Hepatocyte (in vitro differentiated cells): ENCODE results near the gene EYS. TPM values are rescaled to one million over a fixed set of nuclear protein-coding genes. Genes with fewer than 3 reads are reported as not detected.

ENCODE experiments used
- DNase-seq: peaks from one replicate; pipeline ENCODE4 v3.0.0-alpha.2; 2016; ENCODE audit warnings: low spot score
- H2AFZ ChIP-seq: fragments of 200-600 bp; sonication (generic); 2 replicates; pipeline ENCODE4 v1.6.0; 2016; ENCODE audit warnings: antibody characterized with exemption, mild to moderate bottlenecking
- H3K27ac ChIP-seq: fragments of 200-600 bp; sonication (generic); 2 replicates; pipeline ENCODE4 v1.5.1; 2016; ENCODE audit warnings: mild to moderate bottlenecking
- H3K27me3 ChIP-seq: fragments of 200-600 bp; sonication (generic); 2 replicates; pipeline ENCODE4 v1.6.1; 2016
- H3K36me3 ChIP-seq: fragments of 200-600 bp; sonication (generic); replicated peaks from 2 replicates; pipeline ENCODE4 v1.5.1; 2016; ENCODE audit warnings: low read depth; ENCODE audit not compliant: insufficient read depth
- H3K4me1 ChIP-seq: fragments of 200-600 bp; sonication (generic); 2 replicates; pipeline ENCODE4 v1.5.1; 2016; ENCODE audit warnings: mild to moderate bottlenecking, moderate library complexity; ENCODE audit not compliant: insufficient read depth
- H3K4me2 ChIP-seq: fragments of 200-600 bp; sonication (generic); 2 replicates; pipeline ENCODE4 v1.6.0; 2016
- H3K4me3 ChIP-seq: fragments of 200-600 bp; sonication (generic); 2 replicates; pipeline ENCODE4 v1.5.1; 2016; ENCODE audit warnings: mild to moderate bottlenecking
- H3K79me2 ChIP-seq: fragments of 200-600 bp; sonication (generic); 2 replicates; pipeline ENCODE4 v1.6.0; 2017; ENCODE audit warnings: mild to moderate bottlenecking
- H3K9me2 ChIP-seq: fragments of 200-600 bp; sonication (generic); replicated peaks from 2 replicates; pipeline ENCODE4 v1.6.0; 2017; ENCODE audit warnings: mild to moderate bottlenecking; ENCODE audit not compliant: insufficient read depth
- H3K9me3 ChIP-seq: fragments of 200-600 bp; sonication (generic); 2 replicates; pipeline ENCODE4 v1.5.1; 2016; ENCODE audit warnings: low read depth, mild to moderate bottlenecking
- H4K20me1 ChIP-seq: fragments of 200-600 bp; sonication (generic); 2 replicates; pipeline ENCODE4 v1.6.0; 2016; ENCODE audit warnings: mild to moderate bottlenecking; ENCODE audit not compliant: insufficient read depth, poor library complexity, severe bottlenecking
- CTCF ChIP-seq: fragments of 200-600 bp; sonication (generic); IDR thresholded peaks from 2 replicates; pipeline ENCODE4 v1.5.1; 2016; ENCODE audit warnings: antibody characterized with exemption, mild to moderate bottlenecking; ENCODE audit not compliant: poor library complexity
- EZH2 ChIP-seq: fragments of 200-600 bp; sonication (generic); IDR thresholded peaks from 2 replicates; pipeline ENCODE4 v1.6.1; 2016; ENCODE audit warnings: antibody characterized with exemption, mild to moderate bottlenecking, borderline replicate concordance
- EZH2phosphoT487 ChIP-seq: fragments of 200-600 bp; sonication (generic); IDR thresholded peaks from one replicate; pipeline ENCODE4 v1.6.1; 2018; ENCODE audit warnings: antibody characterized with exemption, mild to moderate bottlenecking, low read depth, moderate library complexity; ENCODE audit not compliant: unreplicated experiment, severe bottlenecking
- WGBS: methylation state at CpG from one replicate; pipeline ENCODE4 v1.1.6; 2016; ENCODE audit warnings: low lambda C conversion rate; ENCODE audit errors: missing lambda C conversion rate; 5-methylcytosine and 5-hydroxymethylcytosine counted together
- polyA plus RNA-seq: library from polyadenylated mRNA; unstranded; fragments of >200 nt; fragmentation: Nextera tagmentation; extraction: Ambion mirVana; gene quantifications from 2 replicates; pipeline ENCODE4 v1.2.1, GENCODE V29; 2016
- total RNA-seq: library from RNA; depleted of rRNA; stranded (reverse); fragments of >200 nt; gene quantifications from 2 replicates; pipeline ENCODE4 v1.2.3, GENCODE V29; 2014

The EYS gene
- total and polyA plus RNA-seq, 2 experiments from 2014 or later = 0.57 to 0.68 TPM

GRCh38 chr6:64996301-64996700 lies 710.7 kb downstream of the EYS start:
- no peaks in the 10 kb centered on the region for H3K9me3 ChIP-seq
- H3K4me3 ChIP-seq = no peak overlapping the region
- no peaks in the 10 kb centered on the region for H4K20me1 ChIP-seq
- TF ChIP-seq EZH2phosphoT487 (no peak), EZH2 (no peak), CTCF (no peak)
- H2AFZ ChIP-seq = no peak overlapping the region
- H3K36me3 ChIP-seq = no peaks in the 10 kb centered on the region
- H3K27me3 ChIP-seq = no peaks in the 10 kb centered on the region
- H3K79me2 ChIP-seq = no peaks in the 10 kb centered on the region
- no peaks in the 10 kb centered on the region for H3K9me2 ChIP-seq
- WGBS = 90% methylated on average over 4 of the region's 4 CpGs
- H3K4me1 ChIP-seq = no peaks in the 10 kb centered on the region
- no peak overlapping the region for H3K4me2 ChIP-seq
- no peak for DNase-seq
- no peak overlapping the region for H3K27ac ChIP-seq

- no peak overlapping the region for H3K27ac ChIP-seq
- no peak for DNase-seq
Observed at GRCh38 chr6:64990652-64991304, 716.2 kb downstream of the EYS start.

GRCh38 chr6:64988148-64988547 lies 718.9 kb downstream of the EYS start:
- WGBS = 40% methylated on average over 2 of the region's 2 CpGs
- no peaks in the 10 kb centered on the region for H4K20me1 ChIP-seq
- H3K9me3 ChIP-seq = no peaks in the 10 kb centered on the region
- H3K27me3 ChIP-seq = no peaks in the 10 kb centered on the region
- no peaks in the 10 kb centered on the region for H3K36me3 ChIP-seq
- no peaks in the 10 kb centered on the region for H3K9me2 ChIP-seq
- H3K27ac ChIP-seq = no peak overlapping the region
- H2AFZ ChIP-seq = no peak overlapping the region
- H3K4me3 ChIP-seq = no peak overlapping the region
- H3K4me2 ChIP-seq = no peak overlapping the region
- no peaks in the 10 kb centered on the region for H3K4me1 ChIP-seq
- no peaks in the 10 kb centered on the region for H3K79me2 ChIP-seq
- TF ChIP-seq EZH2phosphoT487 (no peak), EZH2 (no peak), CTCF (no peak)
- peak; percentile 19 for DNase-seq

More at GRCh38 chr6:64990652-64991304, 716.2 kb downstream of the EYS start:
- Histone ChIP-seq H3K4me1 (no peaks in the 10 kb centered on the region), H3K27me3 (no peaks in the 10 kb centered on the region), H3K9me3 (no peaks in the 10 kb centered on the region), H3K79me2 (no peaks in the 10 kb centered on the region), H4K20me1 (no peaks in the 10 kb centered on the region), H3K9me2 (no peaks in the 10 kb centered on the region), H3K4me2 (no peak overlapping the region), H3K36me3 (no peaks in the 10 kb centered on the region), H2AFZ (no peak overlapping the region), H3K4me3 (no peak overlapping the region)
- TF ChIP-seq EZH2phosphoT487 (no peak), EZH2 (no peak), CTCF (no peak)

GRCh38 chr6:64987066-64987465 lies 720.0 kb downstream of the EYS start:
- Histone ChIP-seq H3K4me1 (no peaks in the 10 kb centered on the region), H2AFZ (no peak overlapping the region), H4K20me1 (no peaks in the 10 kb centered on the region), H3K36me3 (no peaks in the 10 kb centered on the region), H3K4me3 (no peak overlapping the region), H3K9me3 (no peaks in the 10 kb centered on the region), H3K79me2 (no peaks in the 10 kb centered on the region), H3K27ac (no peak overlapping the region), H3K9me2 (no peaks in the 10 kb centered on the region), H3K27me3 (no peaks in the 10 kb centered on the region), H3K4me2 (no peak overlapping the region)
- DNase-seq = no peak
- TF ChIP-seq CTCF (no peak), EZH2phosphoT487 (no peak), EZH2 (no peak)
- WGBS = 77% methylated on average over 4 of the region's 4 CpGs
